DOHH2 (cell line): ENCODE results near the gene PLEKHS1.

Experiments used
- H3F3A ChIP-seq: fragments of 200-600 bp; sonication (generic), shearing (Covaris generic); 2 replicates; pipeline ENCODE4 v1.6.0; 2016; ENCODE audit warnings: antibody characterized with exemption, mild to moderate bottlenecking; ENCODE audit not compliant: control insufficient read depth, insufficient read depth
- H3K27ac ChIP-seq: fragments of 200-600 bp; sonication (generic); 2 replicates; pipeline ENCODE4 v1.5.1; 2014; ENCODE audit warnings: low read depth, mild to moderate bottlenecking, low read length, moderate library complexity
- H3K27me3 ChIP-seq: fragments of 200-600 bp; sonication (generic); 2 replicates; pipeline ENCODE4 v1.6.1; 2014; ENCODE audit warnings: mild to moderate bottlenecking, low read length, mixed read lengths; ENCODE audit not compliant: control insufficient read depth
- H3K36me3 ChIP-seq: fragments of 200-600 bp; sonication (generic); 2 replicates; pipeline ENCODE4 v1.6.1; 2014; ENCODE audit warnings: mild to moderate bottlenecking, low read length, moderate library complexity, mixed read lengths; ENCODE audit not compliant: control insufficient read depth
- H3K4me1 ChIP-seq: fragments of 200-600 bp; sonication (generic); 2 replicates; pipeline ENCODE4 v1.6.1; 2014; ENCODE audit warnings: mild to moderate bottlenecking, low read length, mixed read lengths; ENCODE audit not compliant: control insufficient read depth
- H3K4me2 ChIP-seq: fragments of 200-600 bp; sonication (generic); 2 replicates; pipeline ENCODE4 v1.6.0; 2014; ENCODE audit warnings: mild to moderate bottlenecking, low read length, moderate library complexity
- H3K4me3 ChIP-seq: fragments of 200-600 bp; sonication (generic); 2 replicates; pipeline ENCODE4 v1.5.1; 2014; ENCODE audit warnings: mild to moderate bottlenecking, low read length, mixed read lengths
- H3K79me2 ChIP-seq: fragments of 200-600 bp; sonication (generic); 2 replicates; pipeline ENCODE4 v1.6.1; 2014; ENCODE audit warnings: mild to moderate bottlenecking, low read length, mixed read lengths; ENCODE audit not compliant: control insufficient read depth
- H3K9me2 ChIP-seq: fragments of 200-600 bp; sonication (generic); replicated peaks from 2 replicates; pipeline ENCODE4 v1.6.1; 2014; ENCODE audit warnings: mild to moderate bottlenecking, low read length, mixed read lengths; ENCODE audit not compliant: control insufficient read depth
- H3K9me3 ChIP-seq: fragments of 200-600 bp; sonication (generic); 2 replicates; pipeline ENCODE4 v1.6.1; 2014; ENCODE audit warnings: antibody characterized with exemption, low read length, mixed read lengths; ENCODE audit not compliant: control insufficient read depth, insufficient read depth
- H4K20me1 ChIP-seq: fragments of 200-600 bp; sonication (generic); 2 replicates; pipeline ENCODE4 v1.6.0; 2014; ENCODE audit warnings: low read depth, mild to moderate bottlenecking, antibody characterized with exemption, low read length, moderate library complexity; ENCODE audit not compliant: control insufficient read depth, insufficient read depth
- CTCF ChIP-seq: fragments of 200-600 bp; sonication (generic); IDR thresholded peaks from one replicate; pipeline ENCODE4 v1.5.1; 2014; ENCODE audit warnings: antibody characterized with exemption, mild to moderate bottlenecking, low read depth, low read length; ENCODE audit not compliant: poor library complexity, severe bottlenecking
- EZH2phosphoT487 ChIP-seq: fragments of 200-600 bp; sonication (generic); IDR thresholded peaks from 2 replicates; pipeline ENCODE4 v1.6.1; 2017; ENCODE audit warnings: borderline replicate concordance, mild to moderate bottlenecking, antibody characterized with exemption, low read length, moderate library complexity, mixed read lengths

PLEKHS1 gene

GRCh38 chr10:113745374-113745773 is 6.1 kb upstream of the PLEKHS1 start:
- no peaks in the 10 kb centered on the region for H3K27me3 ChIP-seq
- no peaks in the 10 kb centered on the region for H3K4me1 ChIP-seq
- no peaks in the 10 kb centered on the region for H4K20me1 ChIP-seq
- H3K4me2 ChIP-seq, result no peak overlapping the region
- TF ChIP-seq EZH2phosphoT487, result no peak
- H3K27ac ChIP-seq, result no peak overlapping the region
- no peak overlapping the region for H3K4me3 ChIP-seq
- no peaks in the 10 kb centered on the region for H3K79me2 ChIP-seq
- no peaks in the 10 kb centered on the region for H3K9me2 ChIP-seq
- no peaks in the 10 kb centered on the region for H3F3A ChIP-seq
- H3K36me3 ChIP-seq, result no peaks in the 10 kb centered on the region
- no peaks in the 10 kb centered on the region for H3K9me3 ChIP-seq

- Histone ChIP-seq H3F3A (no peaks in the 10 kb centered on the region), H3K79me2 (no peaks in the 10 kb centered on the region), H4K20me1 (no peaks in the 10 kb centered on the region), H3K4me3 (no peak overlapping the region), H3K4me1 (no peaks in the 10 kb centered on the region), H3K36me3 (no peaks in the 10 kb centered on the region), H3K27me3 (no peaks in the 10 kb centered on the region), H3K9me2 (no peaks in the 10 kb centered on the region), H3K9me3 (no peaks in the 10 kb centered on the region), H3K4me2 (no peak overlapping the region), H3K27ac (no peak overlapping the region)
- TF ChIP-seq CTCF (no peak), EZH2phosphoT487 (no peak)
Measured at GRCh38 chr10:113746217-113746957, 5.1 kb upstream of the PLEKHS1 start.

- TF ChIP-seq CTCF, result no peak
- TF ChIP-seq EZH2phosphoT487, result no peak
- Histone ChIP-seq H3K9me2 (no peaks in the 10 kb centered on the region), H3K9me3 (no peaks in the 10 kb centered on the region), H3K27me3 (0 out of 2 replicates have a peak, but pooled peaks cover 2% of the 10 kb centered on the region), H3K4me2 (no peak overlapping the region), H3K79me2 (no peaks in the 10 kb centered on the region), H3K4me1 (no peaks in the 10 kb centered on the region), H3K27ac (no peak overlapping the region), H4K20me1 (no peaks in the 10 kb centered on the region), H3F3A (no peaks in the 10 kb centered on the region), H3K4me3 (no peak overlapping the region), H3K36me3 (no peaks in the 10 kb centered on the region)
Measured at GRCh38 chr10:113752553-113752952, 1.1 kb downstream of the PLEKHS1 start.

GRCh38 chr10:113753020-113753692 is 1.7 kb downstream of the PLEKHS1 start:
- Histone ChIP-seq H3K36me3 (no peaks in the 10 kb centered on the region), H3K27ac (no peak overlapping the region), H3K4me2 (no peak overlapping the region), H3K9me2 (no peaks in the 10 kb centered on the region), H3K9me3 (no peaks in the 10 kb centered on the region), H3K27me3 (0 out of 2 replicates have a peak, but pooled peaks cover 2% of the 10 kb centered on the region), H3K4me1 (no peaks in the 10 kb centered on the region), H3K79me2 (no peaks in the 10 kb centered on the region), H3F3A (no peaks in the 10 kb centered on the region), H4K20me1 (no peaks in the 10 kb centered on the region), H3K4me3 (no peak overlapping the region)
- TF ChIP-seq EZH2phosphoT487, result no peak
- no peak for TF ChIP-seq CTCF
